Globus pallidus (tissue), 1 donor: ENCODE results near the gene OR51A2.
"Not testable (repeated sequence)": the region's sequence is repeated elsewhere in the genome, so short reads cannot be mapped to it uniquely, and the experiment has no call there.

ENCODE experiments used
- DNase-seq: peaks from one replicate; pipeline ENCODE4 v3.0.0-alpha.2; 2015; ENCODE audit warnings: low spot score

The OR51A2 gene, protein sequence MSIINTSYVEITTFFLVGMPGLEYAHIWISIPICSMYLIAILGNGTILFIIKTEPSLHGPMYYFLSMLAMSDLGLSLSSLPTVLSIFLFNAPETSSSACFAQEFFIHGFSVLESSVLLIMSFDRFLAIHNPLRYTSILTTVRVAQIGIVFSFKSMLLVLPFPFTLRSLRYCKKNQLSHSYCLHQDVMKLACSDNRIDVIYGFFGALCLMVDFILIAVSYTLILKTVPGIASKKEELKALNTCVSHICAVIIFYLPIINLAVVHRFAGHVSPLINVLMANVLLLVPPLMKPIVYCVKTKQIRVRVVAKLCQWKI

DNA sequence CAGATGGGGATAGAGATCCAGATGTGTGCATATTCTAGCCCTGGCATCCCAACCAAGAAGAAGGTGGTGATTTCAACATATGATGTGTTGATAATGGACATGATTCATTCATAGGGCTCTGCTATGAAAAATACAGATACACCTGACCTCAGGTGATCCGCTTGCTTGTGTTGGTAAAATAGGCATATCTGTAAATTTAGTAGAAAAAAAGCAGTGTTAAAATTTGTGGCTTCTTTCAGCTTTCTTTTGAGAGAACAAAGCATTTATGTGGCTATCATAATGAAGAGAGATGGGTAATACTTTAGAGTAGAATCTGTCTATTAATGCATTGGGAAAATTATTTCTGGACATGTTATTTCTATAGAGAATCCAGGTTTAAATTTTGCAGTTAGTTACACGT lies at the start of gene OR51A2:
Gene OR51A2, minus strand, starts transcription at position 101 of the 400 bp plus-strand sequence. Its CDS starts 0 bp downstream, at position 101.
- not testable (repeated sequence) for DNase-seq

DNA sequence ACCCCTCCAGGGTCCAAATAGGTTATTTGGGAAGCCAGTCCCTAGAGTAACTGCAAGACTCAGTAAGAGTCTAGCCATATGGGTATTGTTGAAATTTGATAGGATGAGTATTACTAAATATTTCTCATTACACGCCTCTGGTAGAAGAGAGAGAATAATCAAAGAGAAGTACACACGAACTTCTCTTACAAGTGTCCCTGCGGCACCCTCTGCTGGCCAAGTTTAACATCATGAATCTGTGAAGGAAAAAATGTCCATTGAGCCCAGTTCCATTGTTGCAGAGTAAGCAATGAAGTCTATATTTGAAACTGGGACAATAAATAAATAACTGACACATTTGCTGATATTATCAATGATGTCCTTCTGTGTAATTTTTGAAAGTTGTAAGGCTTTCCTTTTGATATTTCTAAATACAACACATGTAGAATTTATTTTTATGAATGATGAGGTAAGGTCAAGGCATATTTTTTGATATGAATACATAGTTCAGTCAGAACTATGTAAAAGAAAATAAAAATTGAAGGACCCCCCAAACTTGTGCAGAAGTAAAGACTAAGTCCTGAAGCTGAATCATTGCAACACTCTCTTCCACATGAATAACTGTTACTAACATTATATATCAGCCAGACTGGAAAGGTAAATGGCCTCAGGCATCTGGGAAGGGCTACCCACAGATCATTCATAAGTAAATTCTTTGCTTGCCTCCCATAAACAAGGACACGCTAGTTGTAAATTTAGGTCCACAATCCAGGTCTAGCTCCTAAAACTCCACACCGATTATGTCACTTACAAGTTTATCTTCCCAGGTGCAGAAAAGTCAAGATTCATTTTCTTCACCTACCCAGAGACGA lies 49.1 kb upstream of the OR51A2 start:
- peak; percentile 14 for DNase-seq

- DNase-seq: no peak
Measured at GRCh38 chr11:4994551-4994950, 39.0 kb upstream of the OR51A2 start, which contains the start of gene OR51L1. OR51L1 (plus strand) TSS chr11:4994851; CDS start chr11:4998983, 4,132 bp downstream.

GRCh38 chr11:4991060-4991459 lies 35.5 kb upstream of the OR51A2 start:
- no peak for DNase-seq

DNA sequence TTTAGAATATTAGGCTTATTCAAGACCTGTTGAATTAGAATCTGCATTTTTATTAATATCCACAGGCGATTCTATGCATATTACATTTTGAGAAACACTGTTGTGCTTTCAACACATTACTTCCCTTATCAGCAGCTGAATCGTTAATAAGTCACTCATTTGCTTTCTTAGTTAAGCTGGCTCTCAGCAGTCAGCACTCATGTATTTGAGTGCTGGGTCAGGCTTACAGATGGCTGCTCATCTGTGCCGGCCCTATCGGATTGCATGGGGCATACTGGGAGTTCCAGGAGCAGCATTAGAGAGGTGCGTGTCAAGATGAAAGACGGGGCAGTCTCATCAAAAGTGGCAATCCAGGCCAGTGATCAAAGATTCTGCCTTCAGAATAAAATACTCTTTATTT lies 28.3 kb upstream of the OR51A2 start:
- DNase-seq: no peak

DNA sequence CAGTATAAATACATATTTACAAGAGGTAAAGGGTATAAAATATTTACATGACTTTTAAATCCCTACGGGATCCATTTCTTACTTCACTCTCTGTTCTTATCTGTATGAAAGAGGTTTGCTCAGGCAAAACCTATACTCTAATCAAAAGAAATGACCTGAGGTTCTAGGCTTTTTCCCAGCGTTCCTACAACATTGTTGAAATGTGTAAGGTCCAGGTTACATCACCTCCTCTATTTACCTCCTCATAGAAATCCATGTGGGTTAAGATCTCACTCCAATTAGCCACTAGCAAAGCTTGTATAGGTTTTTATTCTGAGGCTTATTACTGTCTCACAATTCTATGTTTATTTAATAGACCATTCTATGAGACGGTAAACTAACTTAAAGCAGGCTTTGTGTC lies 27.2 kb upstream of the OR51A2 start:
- DNase-seq: no peak

- DNase-seq: no peak
Measured at GRCh38 chr11:4979036-4979435, 23.5 kb upstream of the OR51A2 start.

DNA sequence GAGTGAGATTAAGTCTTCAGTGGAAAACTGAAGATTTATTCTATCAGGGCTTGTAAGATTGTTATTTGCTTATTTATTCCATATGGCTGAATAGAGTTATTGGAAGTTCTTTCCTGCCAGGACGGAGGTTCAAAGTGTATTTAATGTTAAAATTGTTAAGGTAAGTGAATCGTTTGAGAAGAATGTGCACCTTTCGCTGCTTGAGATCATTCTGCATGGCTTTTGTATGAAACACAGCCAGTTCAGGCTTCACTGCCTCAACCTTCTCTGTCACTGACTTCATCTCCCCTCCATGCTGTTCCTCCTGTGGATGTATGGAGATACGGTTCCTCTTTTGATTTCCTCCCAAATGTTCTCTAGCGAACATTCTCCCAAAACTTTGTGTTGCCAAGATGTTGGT lies 19.9 kb upstream of the OR51A2 start:
- DNase-seq: no peak

DNA sequence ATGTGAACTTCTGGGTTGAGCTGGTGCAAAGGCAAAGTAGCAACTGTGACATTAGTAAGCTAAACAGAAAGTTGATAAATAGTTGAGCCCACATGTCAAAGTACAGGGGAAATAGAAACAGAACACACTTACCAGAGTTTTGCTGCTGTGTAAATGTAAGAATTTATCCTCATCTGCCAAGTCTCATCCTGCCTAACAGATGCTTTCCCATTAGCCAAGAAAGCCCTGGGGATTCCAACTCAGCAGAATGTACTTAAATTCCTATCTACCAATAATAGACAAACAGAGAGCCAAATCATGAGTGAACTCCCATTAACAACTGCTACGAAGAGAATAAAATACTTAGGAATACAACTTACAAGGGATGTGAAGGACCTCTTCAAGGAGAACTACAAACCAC lies 7.3 kb upstream of the OR51A2 start:
- DNase-seq: no peak

DNA sequence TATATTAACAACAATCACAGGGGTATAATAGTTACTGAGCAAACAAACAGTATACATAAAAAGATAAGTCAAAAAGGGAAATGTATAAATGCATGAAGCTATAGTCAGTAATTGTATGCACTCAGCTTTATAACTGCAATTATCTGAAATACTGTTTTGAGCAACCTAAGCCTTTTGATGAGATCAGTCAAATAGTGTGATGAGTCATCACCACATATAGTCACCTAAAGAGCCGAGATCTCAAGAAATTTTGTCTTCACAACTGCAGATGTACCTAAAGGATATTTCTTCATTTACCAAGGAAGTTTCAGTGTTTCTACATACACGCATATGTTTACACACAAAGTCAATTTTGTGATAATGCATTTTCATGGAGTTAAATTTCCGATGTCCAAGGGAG lies 5.4 kb upstream of the OR51A2 start:
- DNase-seq: no peak

- no peak for DNase-seq
Measured at GRCh38 chr11:4957396-4957795, 1.9 kb upstream of the OR51A2 start.

DNA sequence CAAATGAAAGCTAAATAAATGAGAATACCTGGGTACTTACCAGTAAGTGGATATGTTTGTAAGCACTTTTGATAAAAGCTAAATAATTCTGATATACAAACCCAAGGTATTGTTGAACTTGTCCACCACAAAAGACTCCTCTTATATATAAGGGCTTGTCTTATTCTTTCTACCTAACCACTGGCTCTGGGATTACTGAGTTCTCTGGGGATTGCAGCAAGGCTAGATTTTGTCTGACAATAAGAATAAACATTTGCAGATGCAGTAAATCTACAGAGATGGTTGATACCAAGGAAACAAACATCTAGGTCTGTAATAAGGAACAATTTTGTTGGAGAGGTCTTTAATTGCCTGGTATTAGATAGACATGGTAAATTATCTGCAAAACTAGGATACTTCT lies 8.0 kb downstream of the OR51A2 start, which contains the start of gene OR51A4:
Gene OR51A4, minus strand, starts transcription at position 101 of the 400 bp plus-strand sequence. CDS start 505 bp downstream, outside the sequence.
- DNase-seq: no peak

GRCh38 chr11:4936745-4937144 lies 18.8 kb downstream of the OR51A2 start:
- no peak for DNase-seq

GRCh38 chr11:4932751-4933150 lies 22.8 kb downstream of the OR51A2 start:
- DNase-seq: no peak

- DNase-seq: no peak
Measured at GRCh38 chr11:4926608-4927007, 28.9 kb downstream of the OR51A2 start.

DNA sequence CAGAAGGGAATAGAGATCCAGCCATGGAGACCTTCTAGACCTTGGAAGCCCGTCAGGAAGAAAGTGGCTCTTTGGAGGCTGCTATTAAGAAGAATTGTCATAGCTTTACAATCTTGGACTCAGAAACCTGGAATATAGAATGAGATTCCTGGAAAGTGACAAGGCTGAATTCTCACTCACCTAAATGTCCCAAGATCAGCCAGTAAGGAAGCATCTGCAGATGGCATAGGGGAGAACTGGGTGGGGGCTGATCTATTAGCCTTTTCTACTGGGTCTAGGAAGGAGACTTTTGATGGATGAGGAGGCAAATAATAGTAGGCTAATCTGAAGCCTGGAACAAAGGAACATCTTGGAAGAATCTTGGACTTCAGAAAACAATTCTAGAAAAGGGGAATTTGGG lies 31.3 kb downstream of the OR51A2 start, which contains the start of gene OR51G1:
Gene OR51G1, minus strand, starts transcription at position 101 of the 400 bp plus-strand sequence. Its CDS starts 0 bp downstream, at position 101.
- DNase-seq: no peak

DNA sequence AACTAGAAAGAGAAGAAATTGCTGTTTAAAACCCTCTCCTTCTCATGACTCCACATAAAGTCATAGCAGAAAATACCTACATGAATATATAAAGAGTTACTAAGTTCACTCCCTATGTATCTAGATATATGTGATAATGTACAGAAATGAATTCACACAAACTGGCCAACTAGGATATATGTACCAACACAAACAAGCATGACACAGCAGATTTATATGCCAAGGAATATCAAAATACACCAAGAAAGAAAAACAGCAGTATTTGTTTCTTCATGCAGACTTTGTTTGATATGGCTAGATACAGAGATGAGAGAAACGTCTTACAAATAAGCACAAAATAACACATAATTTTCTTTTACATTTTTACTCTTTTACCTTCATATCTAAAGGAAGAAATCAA lies 33.2 kb downstream of the OR51A2 start:
- DNase-seq: no peak

DNA sequence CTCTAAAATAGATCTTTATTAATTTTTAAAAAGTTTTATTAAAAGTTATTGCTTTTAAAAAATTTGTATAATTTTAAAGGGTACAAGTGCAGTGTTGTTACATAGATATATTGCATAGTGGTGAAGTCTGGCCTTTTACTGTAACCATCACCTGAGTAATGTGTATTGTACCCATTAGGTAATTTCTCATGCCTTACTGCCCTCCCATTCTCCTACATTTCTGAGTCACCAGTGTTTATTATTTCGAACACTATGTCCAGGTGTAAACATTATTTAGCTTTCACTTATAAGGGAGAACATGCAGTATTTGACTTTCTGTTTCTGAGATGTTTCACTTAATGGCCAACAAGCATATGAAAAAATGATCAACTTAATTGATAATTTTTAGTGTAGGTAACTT lies 33.7 kb downstream of the OR51A2 start:
- no peak for DNase-seq

DNA sequence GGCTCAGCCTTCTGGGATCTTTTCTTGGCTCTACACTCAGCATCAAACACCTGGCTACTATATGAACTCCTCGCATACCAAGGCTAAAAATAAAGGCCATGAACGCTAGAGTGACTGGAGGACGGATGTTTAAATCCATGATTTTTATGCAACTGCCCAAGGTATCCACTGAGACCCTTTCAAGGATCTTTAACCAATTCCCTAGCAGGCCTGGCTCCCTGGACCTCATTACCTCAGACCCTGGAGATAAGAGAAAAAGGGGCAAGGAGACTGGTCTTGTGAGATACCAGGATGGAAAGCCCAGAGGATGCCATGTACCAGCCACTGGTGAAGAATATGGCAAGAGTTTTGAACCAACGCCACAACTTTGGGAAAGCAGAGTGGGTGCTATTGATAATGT lies 36.3 kb downstream of the OR51A2 start, which contains the start of gene OR51G2:
Gene OR51G2, minus strand, starts transcription at position 101 of the 400 bp plus-strand sequence. CDS start 3,687 bp downstream, outside the sequence.
- no peak for DNase-seq

DNA sequence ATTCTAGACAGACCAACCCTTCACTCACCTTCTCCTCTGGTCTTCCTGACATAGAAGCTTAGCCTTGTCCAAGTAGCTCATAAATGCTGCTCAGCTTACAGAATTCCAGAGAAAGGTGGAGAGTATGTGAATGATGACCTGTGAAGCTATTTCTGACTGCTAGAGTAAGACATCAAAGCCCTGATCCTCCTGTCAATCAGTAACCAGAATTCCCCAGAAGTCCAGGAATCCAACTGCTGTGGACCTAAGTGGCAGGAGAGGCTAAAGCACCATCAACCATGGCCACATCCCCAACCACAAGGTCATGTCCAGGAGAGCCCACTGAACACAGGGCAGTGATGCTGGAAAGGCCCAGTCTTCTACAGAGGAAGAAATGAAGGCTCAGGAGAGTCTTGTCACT lies 38.9 kb downstream of the OR51A2 start:
- no peak for DNase-seq
